OCI-LY7 (cell line): Measurements from ENCODE around the gene ERBB2. TPM values are rescaled to one million over a fixed set of nuclear protein-coding genes. Genes with fewer than 3 reads are reported as not detected.

Experiments used
- BruUV-seq: library from RNA; stranded (reverse); fragments of 400-500 nt; replicated peaks from 2 replicates; lab custom pipeline; 2021; lab: Mats Ljungman, UMichigan
- CTCF ChIA-PET: fragments of 300-600 bp; sonication (Branson Sonifier 250); formaldehyde crosslinking; loops from one replicate; lab custom pipeline; 2022; ENCODE audit warnings: antibody characterized with exemption; ENCODE audit not compliant: unreplicated experiment; lab: Charles Lee
- POLR2A ChIA-PET: fragments of 300-600 bp; sonication (Branson Sonifier 250); formaldehyde crosslinking; loops from one replicate; lab custom pipeline; 2022; ENCODE audit warnings: antibody characterized with exemption; lab: Charles Lee
- DNase-seq: peaks from one replicate; pipeline ENCODE4 v3.0.0-alpha.2; 2015; ENCODE audit warnings: low spot score
- H2AFZ ChIP-seq: fragments of 200-600 bp; sonication (generic), shearing (Covaris generic); 2 replicates; pipeline ENCODE4 v1.6.1; 2014; ENCODE audit warnings: mild to moderate bottlenecking, antibody characterized with exemption, low read length, moderate library complexity
- H3K27ac ChIP-seq: fragments of 200-600 bp; sonication (generic); 2 replicates; pipeline ENCODE4 v1.5.1; 2014; ENCODE audit warnings: mixed run types, low read depth, mild to moderate bottlenecking, moderate library complexity, low read length, inconsistent platforms; ENCODE audit not compliant: poor library complexity, severe bottlenecking
- H3K36me3 ChIP-seq: fragments of 200-600 bp; sonication (generic); 2 replicates; pipeline ENCODE4 v1.6.1; 2014; ENCODE audit warnings: mild to moderate bottlenecking, antibody characterized with exemption, low read length, moderate library complexity, mixed read lengths; ENCODE audit not compliant: insufficient read depth
- H3K4me1 ChIP-seq: fragments of 200-600 bp; sonication (generic); 2 replicates; pipeline ENCODE4 v1.5.1; 2014; ENCODE audit warnings: mild to moderate bottlenecking, low read length; ENCODE audit not compliant: insufficient read depth, poor library complexity, severe bottlenecking
- H3K4me2 ChIP-seq: fragments of 200-600 bp; sonication (generic); 2 replicates; pipeline ENCODE4 v1.6.1; 2014; ENCODE audit warnings: mild to moderate bottlenecking, low read length
- H3K4me3 ChIP-seq: fragments of 200-600 bp; sonication (generic); 2 replicates; pipeline ENCODE4 v1.5.1; 2014; ENCODE audit warnings: mild to moderate bottlenecking, low read depth, low read length; ENCODE audit not compliant: poor library complexity, severe bottlenecking
- H3K79me2 ChIP-seq: fragments of 200-600 bp; sonication (generic); 2 replicates; pipeline ENCODE4 v1.6.1; 2016; ENCODE audit warnings: low read depth, mild to moderate bottlenecking, low read length, moderate library complexity, mixed read lengths; ENCODE audit not compliant: insufficient read depth
- H3K9me2 ChIP-seq: fragments of 200-600 bp; sonication (generic); 2 replicates; pipeline ENCODE4 v1.6.1; 2016; ENCODE audit warnings: mild to moderate bottlenecking, low read length, mixed read lengths; ENCODE audit not compliant: insufficient read depth
- H3K9me3 ChIP-seq: fragments of 200-600 bp; sonication (generic); 2 replicates; pipeline ENCODE4 v1.6.1; 2014; ENCODE audit warnings: mild to moderate bottlenecking, mixed run types, low read length, mixed read lengths
- H4K20me1 ChIP-seq: fragments of 200-600 bp; sonication (generic); 2 replicates; pipeline ENCODE4 v1.6.1; 2014; ENCODE audit warnings: mild to moderate bottlenecking, antibody characterized with exemption, low read length, moderate library complexity, mixed read lengths; ENCODE audit not compliant: insufficient read depth
- EZH2phosphoT487 ChIP-seq: fragments of 200-600 bp; sonication (generic); IDR thresholded peaks from 2 replicates; pipeline ENCODE4 v1.6.1; 2018; ENCODE audit warnings: low read depth, borderline replicate concordance, mild to moderate bottlenecking, mixed run types, antibody characterized with exemption, low read length, moderate library complexity, mixed read lengths
- intact Hi-C: fragments of 100-400 bp; cut with micrococcal nuclease; formaldehyde crosslinking; loops from one replicate; pipeline ENCODE4 v1.10.0; 2022; ENCODE audit not compliant: unreplicated experiment
- total RNA-seq, 2 experiments: library from RNA; depleted of rRNA in 1 of 2; stranded (reverse); fragments of >200 nt in 1 of 2; shearing (Covaris generic) in 1 of 2; gene quantifications; 2 replicates each; pipeline ENCODE4 v1.2.3, GENCODE V29; 2014 to 2022
- TF ChIP-seq, protein P1 (sequence below): fragments of 200-600 bp; sonication (generic); conservative IDR thresholded peaks from 2 replicates; pipeline ENCODE4 v1.5.1; 2014; ENCODE audit warnings: mild to moderate bottlenecking, antibody characterized with exemption, low read length, moderate library complexity, mixed read lengths

Gene ERBB2
- total RNA-seq, 2 experiments from 2014 or later = 6.5 to 11.4 TPM

DNA sequence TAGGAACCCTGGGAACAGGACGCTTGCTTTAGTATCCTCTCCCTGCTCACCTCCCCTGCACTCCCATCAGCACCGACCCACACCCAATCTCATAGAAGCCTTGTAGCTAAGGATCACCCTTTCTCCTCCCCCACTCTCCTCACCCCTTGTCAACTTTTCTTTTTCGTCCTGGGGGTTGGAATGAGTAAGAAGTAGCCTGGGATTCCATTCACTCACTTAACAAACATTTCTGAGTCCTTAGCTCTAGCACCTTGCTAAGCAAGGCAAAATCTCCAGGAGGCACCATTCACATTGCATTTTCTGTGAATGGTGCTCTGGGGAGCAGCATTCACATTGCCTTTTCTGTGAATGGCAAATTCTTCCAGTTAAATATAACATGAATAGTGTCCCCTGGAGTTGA is 10.9 kb upstream of the ERBB2 start:
- DNase-seq = no peak
- peak overlapping the region; percentile 89 for H3K4me3 ChIP-seq
- ChIA-PET CTCF (no interaction called here), POLR2A (interaction anchor here (0.6 to 0.7 kb wide), 2 partner anchors 143 to 433 kb away, joined by 3 read pairs; no protein-coding TSS in a partner anchor)
- no peaks in the 10 kb centered on the region for H3K9me3 ChIP-seq
- H4K20me1 ChIP-seq = no peaks in the 10 kb centered on the region
- H3K9me2 ChIP-seq = no peaks in the 10 kb centered on the region
- intact Hi-C loops = loop anchor here (5.0 kb wide), 1 partner anchor 63 kb away; no protein-coding TSS in a partner anchor
- no TSS peak for BruUV-seq
- no peaks in the 10 kb centered on the region for H3K36me3 ChIP-seq
- H3K4me1 ChIP-seq = peaks cover 17% of the 10 kb centered on the region
- TF ChIP-seq, protein P1, sequence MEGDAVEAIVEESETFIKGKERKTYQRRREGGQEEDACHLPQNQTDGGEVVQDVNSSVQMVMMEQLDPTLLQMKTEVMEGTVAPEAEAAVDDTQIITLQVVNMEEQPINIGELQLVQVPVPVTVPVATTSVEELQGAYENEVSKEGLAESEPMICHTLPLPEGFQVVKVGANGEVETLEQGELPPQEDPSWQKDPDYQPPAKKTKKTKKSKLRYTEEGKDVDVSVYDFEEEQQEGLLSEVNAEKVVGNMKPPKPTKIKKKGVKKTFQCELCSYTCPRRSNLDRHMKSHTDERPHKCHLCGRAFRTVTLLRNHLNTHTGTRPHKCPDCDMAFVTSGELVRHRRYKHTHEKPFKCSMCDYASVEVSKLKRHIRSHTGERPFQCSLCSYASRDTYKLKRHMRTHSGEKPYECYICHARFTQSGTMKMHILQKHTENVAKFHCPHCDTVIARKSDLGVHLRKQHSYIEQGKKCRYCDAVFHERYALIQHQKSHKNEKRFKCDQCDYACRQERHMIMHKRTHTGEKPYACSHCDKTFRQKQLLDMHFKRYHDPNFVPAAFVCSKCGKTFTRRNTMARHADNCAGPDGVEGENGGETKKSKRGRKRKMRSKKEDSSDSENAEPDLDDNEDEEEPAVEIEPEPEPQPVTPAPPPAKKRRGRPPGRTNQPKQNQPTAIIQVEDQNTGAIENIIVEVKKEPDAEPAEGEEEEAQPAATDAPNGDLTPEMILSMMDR = no peak
- TF ChIP-seq EZH2phosphoT487 = no peak
- H2AFZ ChIP-seq = peak overlapping the region; percentile 83; the same call in 1 of the 2 replicates
- 0 out of 2 replicates have a peak, but pooled peaks cover 10% of the 10 kb centered on the region for H3K79me2 ChIP-seq
- H3K4me2 ChIP-seq = peak overlapping the region; percentile 99
- H3K27ac ChIP-seq = no peak overlapping the region

DNA sequence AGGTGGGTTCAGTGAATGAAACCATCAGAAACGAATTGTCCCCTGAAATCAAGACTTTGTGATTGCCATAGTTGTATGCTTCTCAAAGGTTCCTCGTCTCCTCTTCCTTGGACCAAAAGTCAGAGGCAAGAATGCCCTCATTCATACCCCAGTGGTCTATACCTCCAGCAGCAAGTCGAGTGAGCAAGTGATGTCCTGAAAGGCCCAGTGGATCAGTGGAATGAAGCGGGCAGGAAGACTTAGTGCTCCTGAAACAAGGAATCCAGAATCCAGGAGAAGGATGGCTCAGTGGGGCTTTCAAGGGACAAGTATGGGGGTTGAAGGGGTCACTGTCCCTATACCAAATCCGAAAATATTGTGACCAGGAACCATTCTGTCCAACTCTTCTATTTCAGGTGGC is 5.3 kb upstream of the ERBB2 start:
- CTCF ChIA-PET = no interaction called here
- no peaks in the 10 kb centered on the region for H3K79me2 ChIP-seq
- no peak overlapping the region for H3K4me2 ChIP-seq
- DNase-seq = no peak
- H3K4me3 ChIP-seq = no peak overlapping the region
- no peak for TF ChIP-seq EZH2phosphoT487
- TF ChIP-seq, protein P1 = no peak
- H3K9me3 ChIP-seq = no peaks in the 10 kb centered on the region
- H3K27ac ChIP-seq = no peak overlapping the region
- POLR2A ChIA-PET = interaction anchor here (1.4 kb wide), 1 partner anchor 16 kb away, joined by 4 read pairs; no protein-coding TSS in a partner anchor
- no peaks in the 10 kb centered on the region for H4K20me1 ChIP-seq
- no peaks in the 10 kb centered on the region for H3K4me1 ChIP-seq
- no peaks in the 10 kb centered on the region for H3K36me3 ChIP-seq
- H3K9me2 ChIP-seq = no peaks in the 10 kb centered on the region
- no TSS peak for BruUV-seq
- H2AFZ ChIP-seq = no peak overlapping the region
- intact Hi-C loops = no loop called here

DNA sequence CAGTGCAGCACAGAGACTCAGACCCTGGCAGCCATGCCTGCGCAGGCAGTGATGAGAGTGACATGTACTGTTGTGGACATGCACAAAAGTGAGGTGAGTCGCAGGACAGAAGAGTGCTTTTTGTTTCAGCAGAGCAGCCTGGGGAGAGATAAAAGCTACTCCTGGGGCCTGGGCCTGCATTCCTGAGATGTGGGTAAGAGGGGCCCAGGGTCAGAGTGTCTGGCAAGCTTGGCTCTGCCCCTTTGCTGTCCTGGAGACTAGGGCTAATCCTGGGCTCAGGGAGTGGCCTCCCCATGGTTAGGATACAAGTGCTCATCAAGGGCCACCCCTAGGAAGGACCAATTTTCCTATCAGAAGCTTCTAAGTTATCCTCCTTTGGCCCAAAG is 4.8 kb upstream of the ERBB2 start:
- Histone ChIP-seq H2AFZ (no peak overlapping the region), H3K9me2 (no peaks in the 10 kb centered on the region), H3K27ac (no peak overlapping the region), H3K79me2 (no peaks in the 10 kb centered on the region), H3K4me1 (no peaks in the 10 kb centered on the region), H3K36me3 (no peaks in the 10 kb centered on the region), H3K4me3 (no peak overlapping the region), H3K4me2 (no peak overlapping the region), H3K9me3 (no peaks in the 10 kb centered on the region), H4K20me1 (no peaks in the 10 kb centered on the region)
- TF ChIP-seq, protein P1 = no peak
- no peak for TF ChIP-seq EZH2phosphoT487
- intact Hi-C loops = no loop called here
- no peak for DNase-seq
- no TSS peak for BruUV-seq
- ChIA-PET POLR2A (interaction anchor here (1.4 kb wide), 1 partner anchor 16 kb away, joined by 4 read pairs; no protein-coding TSS in a partner anchor), CTCF (no interaction called here)
